Measurements from ENCODE around the gene ADAMTS3.

GRCh38 chr4:72394012-72394663 lies 174.9 kb downstream of the ADAMTS3 start:
- TF ChIP-seq CTCF (IDR thresholded peaks at IDR 0.05) (no peak), POLR2A (IDR thresholded peaks at IDR 0.05) (no peak)
